CD4-positive, CD25-positive, alpha-beta regulatory T cell (primary cell): ENCODE data around the gene GP1BA. TPM values are rescaled to one million over a fixed set of nuclear protein-coding genes. Genes with fewer than 3 reads are reported as not detected.

ENCODE experiments used
- ATAC-seq, 2 donors: fragments of 150-1000 bp; cut with Tn5 transposase; one replicate each; pipeline ENCODE4 v1.10.0; 2021; ENCODE audit warnings: low read depth in 2 of 2, moderate number of reproducible peaks in 2 of 2, moderate library complexity in 1 of 2
- DNase-seq, 3 donors: peaks; one replicate each; pipeline versions ENCODE4 v3.0.0 to v3.0.0-alpha.2; 2012 to 2022; ENCODE audit warnings: mixed read lengths in 1 of 3
- H3K27ac ChIP-seq: one replicate; pipeline ENCODE4 v1.7.0; 2013; ENCODE audit warnings: mild to moderate bottlenecking, low read length; ENCODE audit not compliant: insufficient read depth, poor library complexity, severe bottlenecking
- H3K27me3 ChIP-seq: one replicate; pipeline ENCODE4 v1.7.0; 2013; ENCODE audit warnings: low read length; ENCODE audit not compliant: control insufficient read depth, insufficient read depth
- H3K36me3 ChIP-seq: one replicate; pipeline ENCODE4 v1.7.0; 2013; ENCODE audit warnings: mild to moderate bottlenecking, low read length, moderate library complexity; ENCODE audit not compliant: control insufficient read depth, insufficient read depth
- H3K4me1 ChIP-seq: 2 replicates; pipeline ENCODE4 v1.7.0; 2013; ENCODE audit warnings: mild to moderate bottlenecking, low read length; ENCODE audit not compliant: insufficient read depth, control insufficient read depth, poor library complexity, severe bottlenecking
- H3K4me3 ChIP-seq: one replicate; pipeline ENCODE4 v1.7.0; 2013; ENCODE audit warnings: low read depth, mild to moderate bottlenecking, low read length, moderate library complexity
- H3K9me3 ChIP-seq, 2 experiments: 1 replicate in 1 of 2; 2 replicates in 1 of 2; pipeline ENCODE4 v1.7.0; 2013; ENCODE audit warnings: low read length in 2 of 2, mild to moderate bottlenecking in 1 of 2, moderate library complexity in 1 of 2; ENCODE audit not compliant: control insufficient read depth in 2 of 2
- H3K27ac Mint-ChIP-seq, 3 donors: one replicate each; pipeline ENCODE4 v1.8.0; 2020 to 2022; ENCODE audit warnings: mild to moderate bottlenecking in 3 of 3, mixed read lengths in 3 of 3, moderate library complexity in 2 of 3
- H3K27me3 Mint-ChIP-seq: one replicate; pipeline ENCODE4 v1.8.0; 2022; ENCODE audit warnings: mild to moderate bottlenecking, mixed read lengths
- H3K36me3 Mint-ChIP-seq: one replicate; pipeline ENCODE4 v1.8.0; 2020; ENCODE audit warnings: mixed read lengths
- H3K4me1 Mint-ChIP-seq, 4 donors: one replicate each; pipeline ENCODE4 v1.8.0; 2020 to 2022; ENCODE audit warnings: mixed read lengths in 4 of 4, mild to moderate bottlenecking in 1 of 4
- H3K4me3 Mint-ChIP-seq, 4 donors: one replicate each; pipeline ENCODE4 v1.8.0; 2020 to 2022; ENCODE audit warnings: mild to moderate bottlenecking in 4 of 4, mixed read lengths in 4 of 4, moderate library complexity in 3 of 4
- H3K9me3 Mint-ChIP-seq, 7 donors: one replicate each; pipeline ENCODE4 v1.8.0; 2020 to 2022; ENCODE audit warnings: mixed read lengths in 7 of 7, mild to moderate bottlenecking in 3 of 7, moderate library complexity in 2 of 7
- polyA plus RNA-seq, 4 donors: library from polyadenylated mRNA; unstranded; fragments of 300-500 nt; fragmentation: Illumina TruSeq; gene quantifications; one replicate each; pipeline ENCODE4 v1.2.3, GENCODE V29; 2021
- total RNA-seq: library from RNA; stranded (reverse); gene quantifications from one replicate; pipeline ENCODE4 v1.2.3, GENCODE V29; 2022

Gene GP1BA
- total and polyA plus RNA-seq, 5 donors from 2014 or later, result 0.07 to 1.9 (median 0.22) TPM; not detected in 2

GRCh38 chr17:4950075-4950745 is 18.1 kb downstream of the GP1BA start:
- DNase-seq, result peak in 2 of 3 donors; percentile 29 to 65
- Mint-ChIP-seq H3K4me3 (peak overlapping the region; percentile 84 to 94 (median 86)), H3K4me1 (peaks cover 0 to 35% (median 19%) of the 10 kb centered on the region in 4 donors)

GRCh38 chr17:4950746-4951204 is 18.7 kb downstream of the GP1BA start, which contains the start of gene ENO3:
TSS of gene ENO3 (plus strand) at chr17:4951119. CDS start at chr17:4951830, 711 bp downstream.
- H3K9me3 ChIP-seq, result no peaks in the 10 kb centered on the region
- peaks cover 4% of the 10 kb centered on the region for H3K27me3 Mint-ChIP-seq
- ATAC-seq, result no peak

More at GRCh38 chr17:4950075-4950745, 18.1 kb downstream of the GP1BA start:
- Mint-ChIP-seq H3K9me3 (peaks cover 0 to 1% (median 0%) of the 10 kb centered on the region in 7 donors), H3K36me3 (peaks cover 16% of the 10 kb centered on the region), H3K27ac (peak overlapping the region in 2 of 3 donors; percentile 77 to 90), H3K27me3 (peaks cover 4% of the 10 kb centered on the region)
- Histone ChIP-seq H3K27me3 (no peaks in the 10 kb centered on the region), H3K9me3 (no peaks in the 10 kb centered on the region), H3K27ac (peak overlapping the region; percentile 97), H3K36me3 (peaks cover 19% of the 10 kb centered on the region), H3K4me3 (no peak overlapping the region), H3K4me1 (peaks cover 38% of the 10 kb centered on the region)
- peak; percentile 2 to 4 for ATAC-seq

GRCh38 chr17:4951486-4951885 is 19.4 kb downstream of the GP1BA start:
- Mint-ChIP-seq H3K36me3 (peaks cover 6% of the 10 kb centered on the region), H3K4me1 (peaks cover 0 to 28% (median 12%) of the 10 kb centered on the region in 4 donors), H3K4me3 (peak overlapping the region; percentile 47 to 94 (median 86)), H3K9me3 (peaks cover 0 to 1% (median 0%) of the 10 kb centered on the region in 7 donors), H3K27me3 (peaks cover 4% of the 10 kb centered on the region), H3K27ac (peak overlapping the region in 1 of 3 donors; percentile 66)
- Histone ChIP-seq H3K36me3 (peaks cover 6% of the 10 kb centered on the region), H3K9me3 (no peaks in the 10 kb centered on the region), H3K27me3 (no peaks in the 10 kb centered on the region), H3K4me1 (peaks cover 25% of the 10 kb centered on the region), H3K27ac (no peak overlapping the region), H3K4me3 (no peak overlapping the region)
- DNase-seq (no peak), ATAC-seq (no peak)

More at GRCh38 chr17:4950746-4951204, 18.7 kb downstream of the GP1BA start, which contains the start of gene ENO3:
- no peaks in the 10 kb centered on the region for H3K27me3 ChIP-seq
- no peak for DNase-seq
- peak within 1 kb of the TSS; percentile 77 to 90 (median 77) for H3K27ac Mint-ChIP-seq
- peak within 1 kb of the TSS; percentile 84 to 94 (median 86) for H3K4me3 Mint-ChIP-seq
- H3K4me3 ChIP-seq, result no peak within 1 kb of the TSS
- H3K4me1 Mint-ChIP-seq, result peaks cover 0 to 29% (median 14%) of the 10 kb centered on the region in 4 donors
- H3K4me1 ChIP-seq, result peaks cover 32% of the 10 kb centered on the region
- H3K27ac ChIP-seq, result peak within 1 kb of the TSS; percentile 97
- H3K36me3 ChIP-seq, result peaks cover 13% of the 10 kb centered on the region
- peaks cover 0 to 1% (median 0%) of the 10 kb centered on the region in 7 donors for H3K9me3 Mint-ChIP-seq
- peaks cover 10% of the 10 kb centered on the region for H3K36me3 Mint-ChIP-seq

GRCh38 chr17:4953451-4953961 is 21.4 kb downstream of the GP1BA start:
- H3K9me3 Mint-ChIP-seq, result no peaks in the 10 kb centered on the region
- no peak for ATAC-seq

GRCh38 chr17:4955091-4955490 is 23.0 kb downstream of the GP1BA start:
- H3K27me3 ChIP-seq, result no peaks in the 10 kb centered on the region
- H3K27ac ChIP-seq, result no peak overlapping the region
- ATAC-seq (no peak), DNase-seq (no peak)
- H3K4me3 ChIP-seq, result no peak overlapping the region
- peaks cover 13% of the 10 kb centered on the region for H3K36me3 ChIP-seq
- H3K9me3 Mint-ChIP-seq, result no peaks in the 10 kb centered on the region
- peaks cover 12% of the 10 kb centered on the region for H3K36me3 Mint-ChIP-seq
- H3K4me1 Mint-ChIP-seq, result peaks cover 0 to 26% (median 10%) of the 10 kb centered on the region in 4 donors
- H3K27me3 Mint-ChIP-seq, result no peaks in the 10 kb centered on the region
- peaks cover 7% of the 10 kb centered on the region for H3K4me1 ChIP-seq
- H3K27ac Mint-ChIP-seq, result no peak overlapping the region
- H3K4me3 Mint-ChIP-seq, result no peak overlapping the region
- H3K9me3 ChIP-seq, result no peaks in the 10 kb centered on the region

More at GRCh38 chr17:4953451-4953961, 21.4 kb downstream of the GP1BA start:
- no peak for DNase-seq
- no peaks in the 10 kb centered on the region for H3K9me3 ChIP-seq
- Mint-ChIP-seq H3K36me3 (no peaks in the 10 kb centered on the region), H3K27me3 (peaks cover 3% of the 10 kb centered on the region), H3K27ac (no peak overlapping the region), H3K4me3 (peak overlapping the region in 1 of 4 donors; percentile 63), H3K4me1 (peaks cover 0 to 26% (median 11%) of the 10 kb centered on the region in 4 donors)
- H3K27me3 ChIP-seq, result no peaks in the 10 kb centered on the region
- no peak overlapping the region for H3K4me3 ChIP-seq
- H3K27ac ChIP-seq, result no peak overlapping the region
- H3K4me1 ChIP-seq, result peaks cover 17% of the 10 kb centered on the region
- no peaks in the 10 kb centered on the region for H3K36me3 ChIP-seq

DNA sequence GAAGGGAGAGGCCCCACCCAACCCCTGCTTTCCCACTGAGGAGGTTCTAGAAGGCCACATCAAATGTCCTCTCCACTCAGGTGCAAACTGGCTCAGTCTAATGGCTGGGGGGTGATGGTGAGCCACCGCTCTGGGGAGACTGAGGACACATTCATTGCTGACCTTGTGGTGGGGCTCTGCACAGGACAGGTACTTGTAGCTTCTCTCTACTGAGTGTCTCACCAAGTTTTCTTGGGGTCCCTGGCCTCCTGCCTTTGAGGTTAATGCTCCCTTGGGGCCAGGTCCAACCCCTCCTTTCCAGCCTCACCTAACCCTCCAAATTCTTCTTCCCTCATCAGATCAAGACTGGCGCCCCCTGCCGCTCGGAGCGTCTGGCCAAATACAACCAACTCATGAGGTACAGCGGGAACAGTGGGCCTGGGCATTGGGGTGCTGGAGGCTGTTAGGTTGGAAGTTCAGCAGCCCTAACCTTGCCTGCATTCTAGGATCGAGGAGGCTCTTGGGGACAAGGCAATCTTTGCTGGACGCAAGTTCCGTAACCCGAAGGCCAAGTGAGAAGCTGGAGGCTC is 24.5 kb downstream of the GP1BA start:
- peaks cover 19% of the 10 kb centered on the region for H3K36me3 ChIP-seq
- peaks cover 0 to 17% (median 7%) of the 10 kb centered on the region in 4 donors for H3K4me1 Mint-ChIP-seq
- H3K36me3 Mint-ChIP-seq, result peaks cover 12% of the 10 kb centered on the region
- no peaks in the 10 kb centered on the region for H3K27me3 ChIP-seq
- no peaks in the 10 kb centered on the region for H3K9me3 ChIP-seq
- peak overlapping the region in 1 of 4 donors; percentile 51 for H3K4me3 Mint-ChIP-seq
- H3K27ac ChIP-seq, result no peak overlapping the region
- H3K27ac Mint-ChIP-seq, result peak overlapping the region in 1 of 3 donors; percentile 91
- no peaks in the 10 kb centered on the region for H3K4me1 ChIP-seq
- H3K4me3 ChIP-seq, result no peak overlapping the region
- no peaks in the 10 kb centered on the region for H3K27me3 Mint-ChIP-seq
- ATAC-seq (no peak), DNase-seq (peak in 2 of 3 donors; percentile 30 to 58)
- no peaks in the 10 kb centered on the region for H3K9me3 Mint-ChIP-seq

- Mint-ChIP-seq H3K36me3 (peaks cover 12% of the 10 kb centered on the region), H3K27me3 (no peaks in the 10 kb centered on the region), H3K4me1 (peaks cover 0 to 14% (median 8%) of the 10 kb centered on the region in 4 donors), H3K4me3 (no peak overlapping the region), H3K9me3 (no peaks in the 10 kb centered on the region), H3K27ac (no peak overlapping the region)
- ATAC-seq (no peak), DNase-seq (no peak)
- Histone ChIP-seq H3K27ac (no peak overlapping the region), H3K36me3 (peaks cover 19% of the 10 kb centered on the region), H3K4me3 (no peak overlapping the region), H3K27me3 (no peaks in the 10 kb centered on the region), H3K9me3 (no peaks in the 10 kb centered on the region), H3K4me1 (no peaks in the 10 kb centered on the region)
Measured at GRCh38 chr17:4958102-4958501, 26.0 kb downstream of the GP1BA start.
